ENCODE results near the gene ITPK1.

Gene ITPK1

GRCh38 chr14:92990456-92991430, 125.0 kb downstream of the ITPK1 start:
- DNase-seq (ENCODE audit: low read depth, low spot score) = no peak

- no peak for DNase-seq (ENCODE audit: low read depth, low spot score)
These were observed 126.7 kb downstream of the ITPK1 start for GRCh38 chr14:92988786-92989755.

- no peak for DNase-seq (ENCODE audit: low read depth, low spot score)
These were observed 127.8 kb downstream of the ITPK1 start for GRCh38 chr14:92987713-92988510.

GRCh38 chr14:92987148-92987570, 128.6 kb downstream of the ITPK1 start:
- no peak for DNase-seq (ENCODE audit: low read depth, low spot score)

- DNase-seq (ENCODE audit: low read depth, low spot score) = no peak
These were observed 129.2 kb downstream of the ITPK1 start for GRCh38 chr14:92986254-92987147.

- no peak for DNase-seq (ENCODE audit: low read depth, low spot score)
These were observed 130.2 kb downstream of the ITPK1 start for GRCh38 chr14:92985521-92985920.

GRCh38 chr14:92984896-92985295, 130.8 kb downstream of the ITPK1 start:
- DNase-seq (ENCODE audit: low read depth, low spot score) = no peak

GRCh38 chr14:92984082-92984788, 131.5 kb downstream of the ITPK1 start:
- DNase-seq (ENCODE audit: low read depth, low spot score) = no peak

- DNase-seq (ENCODE audit: low read depth, low spot score) = no peak
These were observed 132.8 kb downstream of the ITPK1 start for GRCh38 chr14:92982956-92983355.

GRCh38 chr14:92981726-92982125, 134.0 kb downstream of the ITPK1 start:
- no peak for DNase-seq (ENCODE audit: low read depth, low spot score)

- no peak for DNase-seq (ENCODE audit: low read depth, low spot score)
These were observed 134.9 kb downstream of the ITPK1 start for GRCh38 chr14:92980866-92981265.

- DNase-seq (ENCODE audit: low read depth, low spot score) = no peak
These were observed 137.3 kb downstream of the ITPK1 start for GRCh38 chr14:92978229-92979021.

GRCh38 chr14:92976268-92976667, 139.5 kb downstream of the ITPK1 start:
- no peak for DNase-seq (ENCODE audit: low read depth, low spot score)

- DNase-seq (ENCODE audit: low read depth, low spot score) = no peak
These were observed 141.0 kb downstream of the ITPK1 start for GRCh38 chr14:92974541-92975345.

- no peak for DNase-seq (ENCODE audit: low read depth, low spot score)
These were observed 141.8 kb downstream of the ITPK1 start for GRCh38 chr14:92973798-92974372.

- DNase-seq (ENCODE audit: low read depth, low spot score) = no peak
These were observed 142.4 kb downstream of the ITPK1 start for GRCh38 chr14:92973261-92973797.

GRCh38 chr14:92971601-92972180, 144.0 kb downstream of the ITPK1 start:
- no peak for DNase-seq (ENCODE audit: low read depth, low spot score)

All from activated naive CD8-positive, alpha-beta T cell treated with anti-CD3 and anti-CD28 coated beads, Interleukin-2, amount 50 U/mL, for 16 hours (primary cell).